SK-N-DZ (cell line): Measurements from ENCODE around the gene KCNG2.
"Not testable (repeated sequence)": the region's sequence is repeated elsewhere in the genome, so short reads cannot be mapped to it uniquely, and the experiment has no call there.

Experiments
- DNase-seq: peaks from one replicate; pipeline ENCODE4 v3.0.0-alpha.2; 2015; ENCODE audit warnings: low spot score

Gene KCNG2

DNA sequence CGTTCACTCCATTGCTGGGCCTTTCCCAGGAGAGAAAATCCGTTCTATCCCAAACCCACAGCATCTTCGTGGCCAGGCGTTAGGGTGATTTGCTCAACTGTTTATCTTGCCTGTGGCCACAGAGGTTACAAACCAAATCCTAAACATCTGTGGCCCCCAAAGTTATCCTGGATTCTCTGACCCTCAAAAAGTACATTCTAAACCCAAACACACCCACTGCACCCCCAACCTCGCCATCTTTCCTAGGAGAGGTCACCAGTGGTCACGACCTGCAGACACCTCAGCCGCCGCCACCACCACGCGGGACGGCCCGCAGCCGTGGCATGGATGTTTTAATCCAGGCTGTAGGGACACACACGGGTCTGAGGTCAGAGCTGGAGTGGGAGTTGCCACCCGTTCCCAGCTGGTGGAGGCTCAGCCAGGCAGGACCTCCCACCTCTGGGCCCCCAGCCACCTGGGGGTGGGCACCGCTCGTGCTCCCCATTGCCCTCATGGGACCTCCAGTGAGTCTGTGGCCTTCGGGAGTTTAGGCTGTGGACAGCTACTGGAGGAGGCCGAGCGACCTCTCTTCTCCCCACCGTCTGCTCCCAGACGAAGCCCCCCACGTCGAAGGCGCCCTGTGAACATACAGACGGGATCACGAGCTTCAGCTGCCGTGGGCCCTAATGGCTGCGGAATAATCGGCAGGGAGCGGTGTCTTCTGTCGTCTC, 72.0 kb downstream of the KCNG2 start:
- no peak for DNase-seq

DNA sequence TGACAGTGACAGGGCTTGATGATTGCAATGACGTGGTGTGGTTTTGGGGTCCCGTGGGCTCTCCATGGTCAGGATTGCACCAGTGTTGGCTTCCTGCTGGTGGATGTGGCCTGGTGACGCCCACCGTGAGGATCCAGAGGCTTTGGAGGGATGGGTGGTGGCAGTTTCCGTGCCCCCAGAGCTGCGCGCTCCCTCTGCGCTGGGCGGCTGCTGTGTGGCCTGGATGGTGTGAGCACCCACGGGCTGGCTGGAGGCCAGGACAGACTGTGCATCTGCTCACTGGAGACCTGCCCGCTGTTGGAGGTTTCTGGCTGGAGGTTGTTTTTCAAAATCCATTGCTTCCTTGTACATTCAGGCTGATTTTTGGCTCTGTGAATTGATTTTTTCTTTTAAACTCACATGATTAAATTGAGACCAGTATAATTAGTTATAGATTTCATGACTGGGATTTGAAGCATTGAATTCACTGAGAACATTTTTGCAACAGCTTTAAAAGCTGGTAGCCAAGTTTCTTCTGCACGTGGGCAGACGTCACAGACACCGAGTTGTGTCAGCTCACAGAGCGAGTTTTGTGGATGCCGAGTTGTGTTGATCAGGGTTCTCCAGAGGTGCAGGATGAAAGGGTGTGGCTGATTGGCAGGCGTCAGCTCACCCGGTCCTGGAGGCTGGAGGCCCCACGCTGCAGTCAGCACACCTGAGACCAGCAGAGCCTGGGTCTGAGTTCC, 72.7 kb downstream of the KCNG2 start:
- DNase-seq = no peak

DNA sequence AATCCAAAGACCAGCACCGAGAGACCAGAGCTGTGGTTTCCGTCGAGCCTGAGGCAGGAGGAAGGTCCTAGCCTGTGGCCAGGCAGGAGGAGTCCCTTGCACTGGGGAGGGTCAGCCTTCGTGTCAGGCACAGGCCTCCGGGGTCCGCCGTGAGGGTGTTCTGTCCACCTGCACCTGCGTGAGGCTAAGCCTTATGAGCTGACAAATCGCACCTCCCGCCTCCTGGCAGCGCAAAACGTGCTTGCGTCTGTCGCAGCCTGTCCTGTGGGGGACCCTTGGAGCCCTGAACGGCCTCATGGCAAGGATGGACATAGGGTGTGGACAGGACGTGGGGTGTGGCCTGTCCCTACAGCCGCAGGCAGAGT, 73.3 kb downstream of the KCNG2 start:
- no peak for DNase-seq

DNA sequence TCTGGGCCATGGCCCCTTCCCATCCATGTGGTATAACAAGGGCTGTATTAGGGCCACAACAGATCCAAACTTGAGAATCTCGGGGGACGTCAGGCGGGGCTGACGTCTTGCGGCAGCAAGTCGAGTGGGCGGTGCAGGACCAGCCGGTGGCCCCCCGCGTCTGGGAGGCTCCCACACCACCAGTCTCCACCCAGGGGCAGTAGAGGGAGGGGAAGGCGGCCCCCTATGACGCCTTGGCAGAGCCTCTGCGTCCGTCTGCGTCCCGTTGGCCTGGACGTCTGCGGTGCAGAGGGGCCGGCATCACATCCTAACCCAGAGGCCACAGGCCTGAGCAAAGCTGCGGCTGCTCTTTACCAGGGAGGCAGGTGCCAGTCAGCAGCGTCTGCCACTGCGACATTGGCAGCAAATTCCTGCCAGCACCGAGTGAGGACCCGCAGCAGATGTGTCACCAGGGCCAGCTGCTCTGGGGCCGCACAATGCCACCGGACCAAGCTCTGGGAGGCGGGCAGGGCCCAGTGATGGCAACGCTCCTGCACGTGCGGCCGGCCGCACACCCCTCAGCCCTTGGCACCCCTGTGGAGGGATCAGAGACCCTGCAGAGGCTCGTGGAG, 73.8 kb downstream of the KCNG2 start:
- no peak for DNase-seq

DNA sequence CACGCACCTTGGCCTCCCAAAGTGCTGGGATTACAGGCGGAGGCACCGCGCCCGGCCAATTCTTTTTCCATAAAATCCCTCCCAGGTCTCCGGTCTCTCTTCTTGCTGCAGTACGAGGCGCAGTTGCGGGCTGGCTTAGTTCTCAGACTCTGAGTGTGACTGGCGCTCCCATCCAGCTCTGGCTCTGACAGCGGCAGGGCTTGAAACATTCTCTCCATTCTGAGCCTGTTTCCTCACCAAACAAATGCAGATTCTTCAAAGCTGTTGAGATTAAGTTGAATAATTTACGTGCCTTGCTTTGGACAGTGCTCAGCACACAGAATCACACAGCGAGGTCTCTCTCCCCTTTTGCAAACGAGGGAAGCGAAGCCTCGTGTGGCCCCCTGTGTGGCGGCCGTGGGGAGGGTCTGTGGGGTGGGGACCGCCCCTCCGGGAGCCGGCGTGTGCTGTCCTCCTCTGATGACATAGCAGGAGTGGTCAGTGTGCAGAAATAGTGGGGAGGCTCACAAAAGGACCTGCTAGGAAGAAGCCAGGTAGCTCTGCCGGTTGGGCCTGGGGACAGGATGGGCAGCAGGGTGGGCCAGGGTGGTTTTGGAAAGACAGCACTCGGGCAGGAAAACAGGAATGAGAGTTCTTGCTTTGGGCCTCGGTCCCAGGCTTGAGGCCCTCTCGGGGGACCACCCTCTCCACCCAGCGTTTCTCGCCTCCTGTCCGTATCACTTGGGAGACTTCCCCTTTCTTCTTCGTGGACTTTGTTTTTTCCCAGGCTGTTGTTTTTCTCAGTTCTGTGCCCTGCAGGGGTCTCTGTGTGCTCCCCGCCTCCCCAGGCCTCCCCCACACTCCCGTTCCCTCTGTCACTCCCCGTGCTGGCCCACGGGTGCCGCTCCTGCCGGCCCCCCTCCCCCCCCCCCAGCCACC, 75.0 kb downstream of the KCNG2 start:
- DNase-seq = no peak

DNA sequence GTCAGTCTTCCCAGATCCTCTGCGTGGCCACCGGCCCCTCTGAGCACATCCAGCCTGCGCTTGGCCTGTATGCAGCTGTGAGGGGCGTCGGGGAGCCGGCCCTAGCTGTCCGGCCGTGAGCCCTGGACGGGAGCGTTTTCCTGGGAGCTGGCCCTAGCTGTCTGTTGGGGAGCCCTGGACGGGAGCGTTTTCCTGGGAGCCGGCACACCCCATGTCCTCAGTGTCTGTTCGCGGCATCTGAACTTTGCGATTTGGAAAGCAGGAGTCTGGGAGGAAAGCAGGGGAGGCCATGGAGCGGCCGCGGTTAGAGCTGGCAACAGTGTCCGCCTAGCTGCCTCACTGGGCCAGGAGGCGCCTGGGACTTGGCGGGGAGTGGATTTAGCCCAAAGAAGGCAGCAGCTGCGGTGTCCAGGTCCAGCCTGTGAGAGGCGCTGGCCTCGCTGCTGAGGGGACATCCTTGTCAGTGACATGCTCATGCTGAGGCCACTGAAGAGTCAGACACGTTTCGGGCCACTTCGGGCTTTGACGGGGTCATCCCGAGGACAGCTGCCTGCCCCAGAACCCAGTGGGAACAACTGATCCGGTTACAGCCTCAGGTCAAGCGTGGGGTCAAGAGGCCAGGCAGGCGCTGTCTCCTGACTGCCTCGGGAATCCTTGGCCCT, 75.8 kb downstream of the KCNG2 start:
- DNase-seq = no peak

DNA sequence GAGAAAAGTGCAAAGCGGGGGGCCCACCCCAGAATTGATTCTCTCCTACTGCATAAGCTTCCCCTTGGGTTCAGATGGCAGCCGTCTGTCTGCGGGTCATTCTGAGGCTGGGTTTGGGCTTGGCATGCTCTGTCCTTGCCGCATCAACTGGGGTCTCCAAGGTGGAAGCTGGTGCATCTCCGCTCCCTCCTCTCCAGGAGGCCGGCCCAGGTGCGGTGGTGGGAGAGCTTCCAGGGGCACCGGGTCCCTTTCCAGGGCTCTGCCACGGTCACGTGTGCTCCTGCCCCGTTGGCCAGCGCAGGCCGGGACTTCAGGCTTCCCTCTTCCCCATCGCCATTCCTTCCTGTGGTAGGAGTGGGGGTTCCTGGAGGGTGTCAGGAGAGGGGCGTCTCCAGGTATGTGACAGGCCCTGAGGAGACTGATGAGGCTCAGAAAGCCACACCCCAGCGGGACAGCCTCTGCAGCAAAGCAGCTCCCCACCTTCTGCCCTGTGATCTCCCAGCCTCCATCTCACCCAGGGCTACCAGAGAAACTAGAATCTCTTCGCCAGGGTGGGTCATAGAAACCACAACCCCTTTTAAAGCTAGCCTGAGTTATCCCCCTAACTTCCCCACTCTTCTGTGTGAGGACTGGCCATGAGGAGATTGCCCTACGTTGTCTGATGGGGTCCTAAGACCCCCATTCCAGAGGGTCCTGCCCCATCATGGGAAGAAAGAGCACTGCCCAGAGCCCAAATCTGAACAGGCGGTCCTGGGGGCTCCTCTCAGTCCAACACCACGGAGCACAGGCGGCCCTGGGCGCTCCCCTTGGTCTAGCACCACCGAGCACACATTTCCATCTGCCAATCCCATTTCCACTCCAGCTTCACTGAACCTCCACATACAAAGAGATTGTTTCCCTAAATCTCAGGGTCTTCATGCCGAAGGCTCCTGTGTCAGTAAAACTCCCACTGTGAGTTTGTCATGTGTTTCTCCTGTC, 77.1 kb downstream of the KCNG2 start:
- no peak for DNase-seq

DNA sequence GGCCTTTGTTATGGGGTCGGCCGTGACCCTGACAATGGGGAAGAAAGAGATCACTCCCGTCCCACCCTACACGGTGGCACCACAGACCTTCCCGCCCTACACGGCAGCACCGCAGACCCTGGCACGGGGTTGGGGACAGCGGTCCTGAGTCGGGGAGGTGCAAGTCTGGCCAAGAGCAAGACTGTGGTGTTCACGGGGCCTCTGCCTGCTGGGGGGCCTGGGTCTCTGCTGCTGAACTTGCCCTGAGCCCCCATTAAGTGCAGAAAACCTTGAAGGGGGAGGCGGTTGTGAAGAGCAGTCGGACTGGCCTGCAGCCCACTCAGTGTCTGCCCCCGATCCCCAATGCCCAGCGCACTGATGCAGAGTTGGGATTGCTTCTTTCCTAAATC, 77.8 kb downstream of the KCNG2 start:
- no peak for DNase-seq

DNA sequence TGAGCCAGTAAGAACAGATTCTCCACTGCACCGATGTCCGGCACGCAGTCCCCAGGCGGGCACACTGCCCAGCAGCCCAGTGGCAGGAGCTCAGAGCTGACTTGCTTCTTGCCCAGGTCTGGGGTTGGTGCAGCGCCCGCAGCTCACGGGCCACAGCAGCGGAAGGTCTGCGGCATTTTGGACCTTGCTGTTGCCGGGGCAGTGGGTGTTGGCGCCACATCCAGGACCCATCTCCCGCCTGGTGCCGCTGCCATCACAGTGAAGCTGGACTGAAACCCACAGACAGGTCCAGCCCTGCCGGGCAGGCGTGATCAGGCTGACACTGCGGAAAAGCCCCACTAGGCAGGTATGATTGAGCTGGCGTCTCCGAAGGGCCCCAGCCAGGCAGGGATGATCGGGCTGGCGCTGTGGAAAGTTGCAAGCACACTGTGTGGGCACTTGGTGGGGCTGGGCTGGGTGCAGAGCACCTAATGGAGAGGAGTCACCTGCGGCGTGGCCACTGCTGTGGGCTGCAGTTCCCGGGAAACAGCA, 78.3 kb downstream of the KCNG2 start:
- no peak for DNase-seq

DNA sequence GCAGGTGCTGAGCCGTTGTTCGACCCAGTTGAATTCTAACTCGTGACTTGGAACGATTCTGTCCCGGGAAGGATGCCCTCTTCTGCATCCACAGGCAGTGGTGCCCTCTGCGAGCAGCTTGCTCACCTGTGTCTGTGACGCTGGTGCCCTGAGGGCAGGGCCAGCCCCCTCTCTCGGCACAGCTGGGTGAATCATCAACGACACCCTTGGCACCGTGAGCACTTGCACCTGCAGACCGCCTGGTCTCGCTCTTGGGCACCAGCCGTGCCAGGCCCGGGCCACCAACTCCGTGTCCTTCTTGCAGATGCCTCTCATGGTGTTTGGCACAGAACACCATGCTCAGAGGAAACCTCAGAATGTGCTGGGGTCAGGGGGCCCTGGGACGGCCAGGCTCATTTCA, 78.8 kb downstream of the KCNG2 start:
- DNase-seq = no peak

DNA sequence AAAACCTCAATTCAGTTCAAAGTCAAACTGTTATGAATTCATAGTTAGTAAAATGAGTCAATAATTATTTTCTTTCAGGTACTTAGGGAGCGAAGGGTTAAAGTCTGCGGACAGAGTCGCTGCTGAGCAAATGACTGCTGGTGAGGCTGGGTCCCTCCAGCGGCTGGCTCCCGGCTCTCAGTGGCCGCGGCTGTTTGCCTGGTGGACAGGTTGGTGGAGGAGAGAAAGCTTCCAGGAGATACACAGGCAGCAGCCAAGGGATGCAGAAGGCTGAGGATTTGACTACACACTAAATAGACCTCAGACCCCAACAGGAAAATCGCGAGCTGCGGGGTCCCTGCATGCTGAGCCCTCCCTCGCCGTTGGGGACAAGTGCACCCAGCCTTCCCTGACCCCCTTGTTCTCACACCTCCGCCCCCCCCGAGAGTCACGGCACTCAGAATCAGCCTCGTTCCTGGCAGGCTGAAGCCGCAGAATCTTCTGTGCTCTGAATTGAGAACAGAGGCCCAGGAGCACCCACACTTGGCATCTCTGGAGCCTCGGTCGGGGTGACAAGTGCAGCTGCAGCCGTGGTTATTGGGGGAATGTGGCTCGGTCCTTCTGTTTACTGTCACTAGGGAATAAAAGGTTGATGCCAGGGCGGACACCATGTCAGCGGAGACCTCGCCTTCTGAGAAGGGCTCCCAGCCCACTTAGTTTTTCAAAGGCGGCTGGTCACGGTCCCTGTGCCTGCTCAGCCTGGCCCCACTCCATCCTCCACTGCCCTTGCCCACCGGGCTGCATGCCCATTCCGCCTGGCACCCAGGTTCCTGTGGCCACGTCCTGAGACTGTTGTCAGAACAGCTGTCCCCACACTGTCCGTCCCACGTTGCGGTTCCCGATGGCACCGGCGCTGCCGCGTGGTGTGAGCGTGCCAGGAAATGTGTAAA, 79.7 kb downstream of the KCNG2 start:
- DNase-seq = peak; percentile 42

DNA sequence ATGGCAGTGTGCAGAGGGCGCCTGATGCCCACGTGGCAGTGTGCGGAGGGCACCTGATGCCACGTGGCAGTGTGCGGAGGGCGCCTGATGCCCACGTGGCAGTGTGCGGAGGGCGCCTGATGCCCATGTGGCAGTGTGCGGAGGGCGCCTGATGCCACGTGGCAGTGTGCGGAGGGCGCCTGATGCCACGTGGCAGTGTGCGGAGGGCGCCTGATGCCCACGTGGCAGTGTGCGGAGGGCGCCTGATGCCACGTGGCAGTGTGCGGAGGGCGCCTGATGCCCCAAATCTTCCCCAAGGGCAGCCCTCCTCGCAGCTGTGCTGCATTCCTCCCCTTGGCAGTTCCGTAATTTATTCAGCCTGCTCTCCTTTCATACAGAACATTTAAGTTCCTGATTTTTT, 80.5 kb downstream of the KCNG2 start:
- not testable (repeated sequence) for DNase-seq

DNA sequence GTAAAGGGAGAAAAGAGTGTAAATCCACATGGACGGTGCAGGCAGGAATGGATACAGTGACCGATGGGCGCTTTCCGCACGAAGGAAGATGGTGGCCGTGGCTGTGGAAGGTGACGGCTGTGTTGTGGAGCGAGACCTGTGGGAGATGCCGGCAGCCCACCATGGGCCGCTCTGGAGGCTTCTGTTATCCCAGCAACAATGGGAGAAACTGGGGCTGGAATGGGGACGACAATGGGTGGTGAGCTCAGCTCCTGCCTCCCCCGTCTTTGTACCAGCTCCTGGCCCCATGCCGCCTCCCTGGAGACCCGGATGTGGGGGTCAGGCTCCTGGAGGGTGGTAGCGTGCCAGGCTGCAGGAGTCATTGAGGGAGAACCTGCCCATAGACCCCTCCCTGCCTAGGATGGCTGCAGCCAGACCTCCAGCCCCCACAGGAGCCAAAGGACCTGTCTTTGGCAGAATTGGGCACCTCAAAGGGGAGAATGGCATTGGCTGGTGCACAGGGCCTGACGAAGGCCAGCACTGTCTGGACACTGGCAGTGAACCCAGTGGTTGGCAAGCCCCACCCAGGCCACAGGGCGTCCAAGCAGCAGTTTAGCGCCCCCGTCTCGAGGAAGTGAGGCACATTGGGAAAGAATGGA, 81.1 kb downstream of the KCNG2 start:
- DNase-seq = no peak

DNA sequence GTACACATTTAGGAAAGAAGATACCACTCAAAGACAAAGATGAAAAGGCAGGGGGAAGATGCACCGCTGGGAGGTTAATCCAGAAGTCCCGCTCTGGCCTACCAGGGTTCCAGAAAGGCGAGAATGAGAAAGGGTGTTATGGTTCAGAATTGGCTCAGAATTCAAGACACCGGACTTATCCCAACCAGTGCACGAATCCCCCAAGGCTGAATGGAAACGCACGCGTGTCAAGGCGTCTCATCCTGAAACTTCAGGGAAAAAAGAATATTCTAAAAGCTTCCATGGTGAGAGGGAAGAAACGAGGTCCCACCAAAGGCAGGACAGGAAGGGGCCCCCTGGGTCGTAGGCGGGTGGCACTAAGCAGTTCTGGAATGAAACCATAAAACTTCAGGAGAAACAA, 81.8 kb downstream of the KCNG2 start:
- DNase-seq = no peak

DNA sequence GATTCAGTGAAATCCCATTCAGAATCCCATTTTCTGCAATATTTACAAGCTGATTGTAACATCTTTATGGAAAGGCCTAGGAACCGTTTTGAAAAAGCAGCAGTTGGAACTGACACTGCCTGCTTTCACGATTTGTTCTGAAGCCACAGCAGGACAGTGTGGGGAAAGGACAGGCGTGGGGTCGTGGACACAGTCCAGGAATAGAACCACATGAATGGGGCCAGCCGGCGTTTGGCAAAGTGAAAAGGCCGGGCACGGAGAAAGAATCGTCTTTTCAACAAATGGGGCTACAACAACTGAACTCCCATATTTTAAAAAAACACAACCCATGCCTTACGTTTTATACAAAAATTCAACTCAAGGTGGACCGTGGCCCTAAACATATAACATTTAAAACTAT, 84.0 kb downstream of the KCNG2 start:
- no peak for DNase-seq

DNA sequence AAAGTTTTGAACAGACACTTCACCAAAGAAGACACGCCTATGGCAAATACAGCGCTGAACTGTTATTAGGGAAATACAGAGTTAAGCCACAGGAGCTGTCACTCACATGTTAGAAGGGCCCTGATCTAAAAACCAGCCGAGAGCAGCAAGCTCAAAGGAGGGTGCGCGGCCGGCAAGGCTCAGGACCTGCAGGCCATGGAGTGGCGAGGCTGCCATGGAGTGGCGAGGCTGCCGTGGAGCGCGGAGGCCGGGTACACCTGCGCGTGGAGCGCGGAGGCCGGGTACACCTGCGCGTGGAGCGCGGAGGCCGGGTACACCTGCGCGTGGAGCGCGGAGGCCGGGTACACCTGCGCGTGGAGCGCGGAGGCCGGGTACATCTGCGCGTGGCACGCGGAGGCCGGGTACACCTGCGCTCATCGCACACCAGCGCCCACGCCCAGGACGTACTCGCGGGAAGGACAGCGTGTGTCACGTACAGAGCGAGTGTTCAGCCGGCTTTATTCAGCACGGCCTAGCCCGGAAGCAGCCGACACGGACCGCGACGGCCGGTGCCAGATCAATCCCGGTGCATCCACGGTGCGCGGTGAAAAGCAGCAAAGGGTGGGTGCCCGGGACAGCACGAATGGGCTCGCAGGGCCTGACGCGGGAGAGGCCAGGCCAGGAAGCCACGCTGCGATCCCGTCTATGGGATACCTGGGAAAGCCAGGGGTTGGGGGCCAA, 84.9 kb downstream of the KCNG2 start:
- DNase-seq = no peak

DNA sequence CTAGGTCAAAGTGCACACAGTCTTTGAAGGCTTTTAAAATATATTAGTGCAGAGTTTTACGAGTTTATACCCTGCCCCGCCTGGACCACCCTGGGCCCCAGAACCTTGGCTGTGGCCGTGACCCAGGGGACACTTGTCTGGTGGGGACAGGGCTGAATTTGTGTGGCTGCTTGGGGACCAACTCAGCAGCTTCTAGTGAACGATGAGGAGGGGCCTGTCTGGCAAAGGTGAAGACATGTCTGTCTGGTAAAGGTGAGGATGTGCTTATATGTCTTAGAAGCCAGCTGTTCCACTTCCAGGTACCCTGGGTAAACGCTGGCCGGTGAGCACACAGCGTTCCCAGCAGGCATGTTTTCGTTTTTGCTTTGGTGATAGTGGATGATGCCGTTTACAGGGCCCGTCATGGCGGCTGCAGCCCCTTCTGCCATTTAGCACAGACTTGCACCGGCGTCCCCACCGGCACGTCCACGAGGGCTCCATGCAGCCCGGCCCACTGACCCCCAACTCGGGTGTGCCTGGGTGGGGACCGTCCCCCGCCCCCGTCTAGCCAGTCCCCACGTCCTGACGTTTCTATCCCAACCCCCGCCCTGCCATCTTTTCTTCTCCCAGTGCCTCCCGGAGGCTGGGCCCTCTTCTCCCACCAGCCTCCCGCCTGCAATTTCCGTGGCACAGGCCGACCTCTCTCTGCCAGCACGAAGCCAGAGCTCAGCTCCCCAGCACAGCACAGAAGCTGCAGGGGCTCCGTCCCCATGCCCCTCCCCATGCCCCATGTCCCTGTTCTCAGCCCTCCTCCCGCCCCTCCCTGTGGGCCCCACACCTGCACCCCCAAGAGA, 85.9 kb downstream of the KCNG2 start:
- DNase-seq = no peak
